Gastrocnemius medialis (tissue), 4 donors: ENCODE results near the gene BCL7C.

Source experiments
- CTCF ChIP-seq, 5 experiments: fragments of 450-650 bp in 3 of 5; fragments of 200-600 bp in 2 of 5; sonication (generic) in 2 of 5; IDR thresholded peaks in 4 of 5; conservative IDR thresholded peaks in 1 of 5; 1 replicate in 4 of 5; 2 replicates in 1 of 5; pipeline ENCODE4 v1.5.1; 2016 to 2019; ENCODE audit warnings: antibody characterized with exemption in 5 of 5, mild to moderate bottlenecking in 3 of 5, moderate library complexity in 3 of 5
- POLR2A ChIP-seq, 2 donors: fragments of 450-650 bp; IDR thresholded peaks; one replicate each; pipeline ENCODE4 v1.6.1; 2017; ENCODE audit warnings: antibody characterized with exemption in 2 of 2, mild to moderate bottlenecking in 2 of 2, moderate library complexity in 2 of 2

- TF ChIP-seq CTCF (IDR thresholded peaks at IDR 0.05 in 4 of 5, conservative IDR thresholded peaks at IDR 0.05 in 1 of 5) = no peak
- TF ChIP-seq POLR2A (IDR thresholded peaks at IDR 0.05) = no peak
These were observed 31.2 kb upstream of the BCL7C start for GRCh38 chr16:30924913-30925631.
